Parathyroid adenoma (tissue), 2 donors: ENCODE data around the gene ARHGAP44.

Experiments used
- H2AFZ ChIP-seq: fragments of 300-600 bp; sonication (generic); one replicate; pipeline ENCODE4 v1.7.0; 2017; ENCODE audit warnings: antibody characterized with exemption, mild to moderate bottlenecking
- H3K27ac ChIP-seq: fragments of 300-600 bp; sonication (generic); one replicate; pipeline ENCODE4 v1.7.0; 2017
- H3K27me3 ChIP-seq: fragments of 300-600 bp; sonication (generic); one replicate; pipeline ENCODE4 v1.7.0; 2017; ENCODE audit warnings: low read length; ENCODE audit not compliant: control insufficient read depth, insufficient read depth
- H3K36me3 ChIP-seq: fragments of 300-600 bp; sonication (generic); one replicate; pipeline ENCODE4 v1.7.0; 2017; ENCODE audit warnings: low read length; ENCODE audit not compliant: control insufficient read depth, insufficient read depth
- H3K4me1 ChIP-seq: fragments of 300-600 bp; sonication (generic); one replicate; pipeline ENCODE4 v1.7.0; 2017; ENCODE audit warnings: control low read depth
- H3K4me2 ChIP-seq: fragments of 300-600 bp; sonication (generic); one replicate; pipeline ENCODE4 v1.7.0; 2017; ENCODE audit warnings: low read length
- H3K4me3 ChIP-seq: fragments of 300-600 bp; sonication (generic); one replicate; pipeline ENCODE4 v1.7.0; 2017; ENCODE audit warnings: low read depth, low read length
- H3K79me2 ChIP-seq: fragments of 300-600 bp; sonication (generic); one replicate; pipeline ENCODE4 v1.7.0; 2017; ENCODE audit warnings: control low read depth
- H3K9ac ChIP-seq: fragments of 300-600 bp; sonication (generic); one replicate; pipeline ENCODE4 v1.7.0; 2017; ENCODE audit warnings: mild to moderate bottlenecking
- H3K9me3 ChIP-seq: fragments of 300-600 bp; sonication (generic); one replicate; pipeline ENCODE4 v1.7.0; 2017; ENCODE audit warnings: low read length; ENCODE audit not compliant: control insufficient read depth
- TF ChIP-seq, protein P1 (sequence below): fragments of 300-600 bp; sonication (generic); IDR thresholded peaks from one replicate; pipeline ENCODE4 v1.7.0; 2017; ENCODE audit warnings: antibody characterized with exemption, mild to moderate bottlenecking
- donor health status: primary hyperparathyroidism.

Gene ARHGAP44

DNA sequence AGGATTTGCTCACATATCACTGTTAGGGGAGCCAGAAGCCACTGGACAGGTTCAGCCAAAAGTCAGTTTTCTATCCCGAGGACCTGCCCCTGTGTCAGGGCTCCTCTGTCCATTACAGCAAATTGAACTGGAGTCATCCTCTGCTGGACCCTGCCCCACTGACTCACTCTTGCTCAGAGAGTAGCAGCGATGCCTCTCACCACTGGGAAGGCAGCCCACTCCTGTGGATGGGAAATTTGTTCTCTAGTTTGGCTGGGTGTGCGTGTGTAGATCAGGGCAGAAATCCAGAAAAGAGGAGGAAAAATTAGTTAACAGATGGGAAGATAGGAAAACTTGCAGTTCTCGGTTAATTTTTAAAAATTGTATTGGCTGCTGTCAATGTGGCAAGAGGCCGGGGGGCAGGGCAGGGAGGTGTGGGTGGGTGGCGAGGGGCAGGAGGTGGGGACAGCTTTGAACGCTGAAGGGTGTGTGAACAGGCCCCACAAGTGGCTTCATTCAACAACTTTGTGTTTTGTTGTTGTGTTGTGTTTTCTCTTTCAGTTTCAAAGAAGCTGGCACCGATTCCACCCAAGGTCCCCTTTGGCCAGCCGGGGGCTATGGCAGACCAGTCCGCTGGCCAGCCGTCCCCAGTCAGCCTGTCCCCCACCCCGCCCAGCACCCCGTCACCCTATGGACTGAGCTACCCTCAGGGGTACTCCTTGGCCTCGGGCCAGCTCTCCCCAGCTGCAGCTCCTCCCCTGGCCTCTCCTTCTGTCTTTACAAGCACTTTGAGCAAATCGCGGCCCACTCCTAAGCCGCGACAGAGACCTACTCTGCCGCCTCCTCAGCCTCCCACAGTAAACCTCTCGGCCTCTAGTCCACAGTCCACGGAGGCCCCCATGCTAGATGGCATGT lies 194.9 kb downstream of the ARHGAP44 start:
- Histone ChIP-seq H3K27ac (no peak overlapping the region), H3K4me2 (no peak overlapping the region), H3K36me3 (no peaks in the 10 kb centered on the region), H3K79me2 (no peaks in the 10 kb centered on the region), H2AFZ (no peak overlapping the region), H3K9me3 (no peaks in the 10 kb centered on the region), H3K4me3 (no peak overlapping the region), H3K4me1 (no peaks in the 10 kb centered on the region), H3K27me3 (no peaks in the 10 kb centered on the region), H3K9ac (no peak overlapping the region)
- TF ChIP-seq, protein P1, sequence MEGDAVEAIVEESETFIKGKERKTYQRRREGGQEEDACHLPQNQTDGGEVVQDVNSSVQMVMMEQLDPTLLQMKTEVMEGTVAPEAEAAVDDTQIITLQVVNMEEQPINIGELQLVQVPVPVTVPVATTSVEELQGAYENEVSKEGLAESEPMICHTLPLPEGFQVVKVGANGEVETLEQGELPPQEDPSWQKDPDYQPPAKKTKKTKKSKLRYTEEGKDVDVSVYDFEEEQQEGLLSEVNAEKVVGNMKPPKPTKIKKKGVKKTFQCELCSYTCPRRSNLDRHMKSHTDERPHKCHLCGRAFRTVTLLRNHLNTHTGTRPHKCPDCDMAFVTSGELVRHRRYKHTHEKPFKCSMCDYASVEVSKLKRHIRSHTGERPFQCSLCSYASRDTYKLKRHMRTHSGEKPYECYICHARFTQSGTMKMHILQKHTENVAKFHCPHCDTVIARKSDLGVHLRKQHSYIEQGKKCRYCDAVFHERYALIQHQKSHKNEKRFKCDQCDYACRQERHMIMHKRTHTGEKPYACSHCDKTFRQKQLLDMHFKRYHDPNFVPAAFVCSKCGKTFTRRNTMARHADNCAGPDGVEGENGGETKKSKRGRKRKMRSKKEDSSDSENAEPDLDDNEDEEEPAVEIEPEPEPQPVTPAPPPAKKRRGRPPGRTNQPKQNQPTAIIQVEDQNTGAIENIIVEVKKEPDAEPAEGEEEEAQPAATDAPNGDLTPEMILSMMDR: no peak

DNA sequence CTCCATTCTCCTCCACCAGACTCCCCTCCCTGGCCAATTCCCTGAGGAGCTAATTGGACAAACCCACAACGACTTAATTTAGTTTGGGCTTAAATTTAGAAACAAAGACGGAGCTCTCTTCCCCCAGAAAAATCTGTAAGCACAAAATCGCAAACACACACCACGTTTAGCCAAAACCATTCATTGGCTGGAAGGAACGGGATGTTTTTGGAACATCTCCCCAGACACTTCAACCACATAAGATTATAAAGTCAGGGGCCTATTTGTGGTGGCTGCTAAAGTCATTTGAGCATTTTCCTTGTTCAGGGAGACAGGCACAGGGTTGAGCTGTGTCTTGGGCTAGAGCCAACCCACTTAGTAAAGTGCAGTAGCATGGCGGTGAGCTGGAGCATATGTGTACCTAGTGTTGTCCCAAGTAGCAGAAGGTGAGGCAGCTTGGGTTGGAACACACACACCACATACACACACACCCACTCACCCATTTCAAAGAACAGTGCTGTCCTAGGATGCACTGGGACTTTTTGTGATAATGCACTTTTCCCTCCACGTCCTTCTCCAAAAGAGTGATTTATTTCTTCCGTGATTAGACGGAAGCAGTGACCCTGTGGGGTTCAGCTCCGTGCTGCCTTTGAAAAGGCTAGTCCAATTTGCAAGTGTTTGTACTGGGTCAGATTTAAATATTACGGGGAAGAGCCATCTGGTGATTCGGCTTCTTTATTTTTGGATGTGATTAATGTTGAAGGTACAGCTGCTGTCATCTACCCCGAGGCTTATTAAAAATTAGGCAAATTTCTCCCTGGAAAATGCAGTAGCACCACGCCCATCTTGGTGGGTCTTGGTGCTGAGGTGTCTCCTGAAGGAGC lies 196.4 kb downstream of the ARHGAP44 start:
- Histone ChIP-seq H3K4me3 (no peak overlapping the region), H3K27me3 (no peaks in the 10 kb centered on the region), H3K4me2 (no peak overlapping the region), H3K9me3 (no peaks in the 10 kb centered on the region), H3K9ac (no peak overlapping the region), H3K4me1 (no peaks in the 10 kb centered on the region), H2AFZ (no peak overlapping the region), H3K79me2 (no peaks in the 10 kb centered on the region), H3K36me3 (no peaks in the 10 kb centered on the region), H3K27ac (no peak overlapping the region)
- TF ChIP-seq, protein P1: no peak

GRCh38 chr17:12987120-12987519 lies 197.8 kb downstream of the ARHGAP44 start:
- H3K4me1 ChIP-seq: no peaks in the 10 kb centered on the region
- no peaks in the 10 kb centered on the region for H3K9me3 ChIP-seq
- H3K27ac ChIP-seq: no peak overlapping the region
- H2AFZ ChIP-seq: no peak overlapping the region
- H3K36me3 ChIP-seq: no peaks in the 10 kb centered on the region
- H3K4me3 ChIP-seq: no peak overlapping the region
- no peak overlapping the region for H3K4me2 ChIP-seq
- no peaks in the 10 kb centered on the region for H3K79me2 ChIP-seq
- no peak overlapping the region for H3K9ac ChIP-seq
- H3K27me3 ChIP-seq: no peaks in the 10 kb centered on the region
- TF ChIP-seq, protein P1: no peak

DNA sequence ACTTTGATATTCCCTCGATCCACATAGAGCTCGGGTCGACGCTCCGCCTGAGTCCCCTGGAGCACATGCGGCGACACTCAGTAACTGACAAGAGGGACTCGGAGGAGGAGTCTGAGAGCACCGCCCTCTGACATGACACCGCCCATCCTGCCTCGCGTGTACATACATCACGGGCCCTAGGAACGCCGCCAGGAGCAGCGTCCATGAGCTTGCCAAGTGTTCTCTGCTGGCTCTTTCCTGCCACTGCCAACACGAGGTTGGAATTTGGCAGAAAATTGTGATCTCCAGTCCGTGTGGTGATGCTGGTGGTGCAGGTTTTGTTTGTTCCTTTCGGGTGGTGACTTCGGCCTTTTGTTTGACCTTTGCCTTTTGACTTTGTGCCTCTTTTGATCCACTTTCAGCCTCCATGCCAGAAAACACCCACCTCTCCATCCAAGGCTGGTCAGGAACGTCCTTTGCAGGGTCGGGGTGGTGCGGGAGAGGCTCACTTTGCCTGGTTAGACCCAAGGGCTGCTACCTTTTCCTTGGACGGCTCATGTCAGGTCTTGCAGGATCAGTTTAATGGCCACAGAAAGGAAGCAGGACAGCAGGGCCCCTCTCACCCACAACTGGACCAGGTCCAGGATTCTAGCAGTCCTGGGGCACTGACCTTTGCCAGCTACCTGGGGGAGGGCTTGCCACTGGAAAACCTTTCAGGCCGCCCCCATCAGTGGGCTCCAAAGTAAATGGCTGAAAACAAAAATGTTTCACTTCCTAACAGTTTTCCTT lies 200.9 kb downstream of the ARHGAP44 start:
- Histone ChIP-seq H3K4me2 (no peak overlapping the region), H2AFZ (no peak overlapping the region), H3K36me3 (no peaks in the 10 kb centered on the region), H3K9me3 (no peaks in the 10 kb centered on the region), H3K27ac (no peak overlapping the region), H3K9ac (no peak overlapping the region), H3K27me3 (no peaks in the 10 kb centered on the region), H3K4me3 (no peak overlapping the region), H3K4me1 (no peaks in the 10 kb centered on the region), H3K79me2 (no peaks in the 10 kb centered on the region)
- TF ChIP-seq, protein P1: no peak
